ENCODE data around the gene MTR. TPM values are rescaled to one million over a fixed set of nuclear protein-coding genes. Genes with fewer than 3 reads are reported as not detected.

The MTR gene
- total RNA-seq, 1 experiment from 2014 or later = 54.6 TPM

DNA sequence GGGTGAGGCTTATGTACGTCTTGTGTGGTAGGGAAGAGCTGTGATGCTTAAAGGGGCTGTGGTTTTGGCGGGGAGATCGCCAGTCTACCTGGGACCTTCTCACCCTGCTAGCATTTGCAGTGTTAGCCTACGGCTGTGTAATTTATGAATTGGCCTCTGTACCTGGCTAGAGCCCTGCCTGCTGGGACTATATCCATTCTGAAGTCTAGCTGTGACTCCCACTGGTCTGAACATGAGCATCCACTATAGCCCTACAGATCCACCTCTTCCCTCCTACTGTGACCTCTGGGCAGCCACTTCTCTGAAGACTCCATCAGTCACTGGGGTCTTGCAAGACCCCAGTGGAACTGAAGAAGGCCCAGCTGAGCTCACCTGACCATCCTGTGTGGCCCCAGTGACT is 135.4 kb downstream of the MTR start:
- POLR2A ChIA-PET = no interaction called here
- Mint-ChIP-seq H3K36me3 (ENCODE audit: insufficient read depth, unreplicated experiment) (no peaks in the 10 kb centered on the region), H3K27ac (ENCODE audit: low read depth, unreplicated experiment) (no peak overlapping the region), H3K9me3 (ENCODE audit: unreplicated experiment) (no peaks in the 10 kb centered on the region), H3K4me3 (ENCODE audit: unreplicated experiment) (no peak overlapping the region), H3K27me3 (ENCODE audit: insufficient read depth, unreplicated experiment) (peaks cover 32% of the 10 kb centered on the region), H3K4me1 (ENCODE audit: insufficient read depth, unreplicated experiment) (no peaks in the 10 kb centered on the region)
- intact Hi-C loops (cut with micrococcal nuclease) = no loop called here
- no peak for TF ChIP-seq CTCF (IDR thresholded peaks at IDR 0.05; ENCODE audit: unreplicated experiment)
- CTCF ChIA-PET = interaction anchor here (0.5 kb wide), 2 partner anchors 415 to 630 kb away, joined by 3 read pairs; no protein-coding TSS in a partner anchor
- BruUV-seq (replicated peaks) = no TSS peak
- no peak for DNase-seq (ENCODE audit: unreplicated experiment)

GRCh38 chr1:236938760-236939159 is 143.7 kb downstream of the MTR start:
- Mint-ChIP-seq H3K27ac (ENCODE audit: low read depth, unreplicated experiment) (no peak overlapping the region), H3K9me3 (ENCODE audit: unreplicated experiment) (no peaks in the 10 kb centered on the region)

GRCh38 chr1:236942431-236942830 is 147.3 kb downstream of the MTR start:
- no peak for DNase-seq (ENCODE audit: unreplicated experiment)
- no peak for TF ChIP-seq CTCF (IDR thresholded peaks at IDR 0.05; ENCODE audit: unreplicated experiment)
- no peak overlapping the region for H3K27ac Mint-ChIP-seq (ENCODE audit: low read depth, unreplicated experiment)
- no peaks in the 10 kb centered on the region for H3K27me3 Mint-ChIP-seq (ENCODE audit: insufficient read depth, unreplicated experiment)
- ChIA-PET POLR2A (no interaction called here), CTCF (no interaction called here)
- BruUV-seq (replicated peaks) = no TSS peak
- no peaks in the 10 kb centered on the region for H3K9me3 Mint-ChIP-seq (ENCODE audit: unreplicated experiment)
- no peak overlapping the region for H3K4me3 Mint-ChIP-seq (ENCODE audit: unreplicated experiment)
- intact Hi-C loops (cut with micrococcal nuclease) = no loop called here
- H3K4me1 Mint-ChIP-seq (ENCODE audit: insufficient read depth, unreplicated experiment) = no peaks in the 10 kb centered on the region
- H3K36me3 Mint-ChIP-seq (ENCODE audit: insufficient read depth, unreplicated experiment) = no peaks in the 10 kb centered on the region

More at GRCh38 chr1:236938760-236939159, 143.7 kb downstream of the MTR start:
- no peak overlapping the region for H3K4me3 Mint-ChIP-seq (ENCODE audit: unreplicated experiment)
- no peak for DNase-seq (ENCODE audit: unreplicated experiment)
- H3K27me3 Mint-ChIP-seq (ENCODE audit: insufficient read depth, unreplicated experiment) = no peaks in the 10 kb centered on the region
- H3K36me3 Mint-ChIP-seq (ENCODE audit: insufficient read depth, unreplicated experiment) = no peaks in the 10 kb centered on the region
- intact Hi-C loops (cut with micrococcal nuclease) = no loop called here
- CTCF ChIA-PET = interaction anchor here (1.1 kb wide), 1 partner anchor 739 kb away, joined by 3 read pairs; no protein-coding TSS in a partner anchor
- no TSS peak for BruUV-seq (replicated peaks)
- H3K4me1 Mint-ChIP-seq (ENCODE audit: insufficient read depth, unreplicated experiment) = no peaks in the 10 kb centered on the region
- POLR2A ChIA-PET = no interaction called here
- TF ChIP-seq CTCF (IDR thresholded peaks at IDR 0.05; ENCODE audit: unreplicated experiment) = no peak

DNA sequence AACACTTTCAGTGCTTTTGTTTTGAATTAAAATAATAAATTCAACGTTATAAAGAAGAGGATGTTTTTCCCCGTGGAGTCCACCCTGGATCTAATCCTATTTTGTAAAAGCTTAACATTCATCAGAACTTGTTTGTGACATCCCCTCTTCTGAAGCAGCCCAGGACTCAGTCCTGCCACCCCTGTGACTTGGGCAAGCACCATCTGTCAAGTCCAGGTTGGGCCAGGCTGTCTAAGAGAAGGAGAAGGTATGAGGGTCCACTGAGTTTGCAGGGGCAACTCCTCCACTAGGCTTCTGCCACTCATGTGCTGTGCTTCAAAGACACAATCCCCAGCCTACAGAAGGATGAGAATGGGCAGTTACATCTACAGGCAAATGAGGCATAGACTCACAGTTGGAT is 149.5 kb downstream of the MTR start:
- TF ChIP-seq CTCF (IDR thresholded peaks at IDR 0.05; ENCODE audit: unreplicated experiment) = no peak
- no peak overlapping the region for H3K27ac Mint-ChIP-seq (ENCODE audit: low read depth, unreplicated experiment)
- H3K36me3 Mint-ChIP-seq (ENCODE audit: insufficient read depth, unreplicated experiment) = no peaks in the 10 kb centered on the region
- ChIA-PET POLR2A (no interaction called here), CTCF (interaction anchor here (0.6 kb wide), 2 partner anchors 149 to 336 kb away, joined by 3 read pairs; no protein-coding TSS in a partner anchor)
- intact Hi-C loops (cut with micrococcal nuclease) = no loop called here
- no peak for DNase-seq (ENCODE audit: unreplicated experiment)
- H3K9me3 Mint-ChIP-seq (ENCODE audit: unreplicated experiment) = no peaks in the 10 kb centered on the region
- no peaks in the 10 kb centered on the region for H3K27me3 Mint-ChIP-seq (ENCODE audit: insufficient read depth, unreplicated experiment)
- no TSS peak for BruUV-seq (replicated peaks)
- H3K4me1 Mint-ChIP-seq (ENCODE audit: insufficient read depth, unreplicated experiment) = no peaks in the 10 kb centered on the region
- no peak overlapping the region for H3K4me3 Mint-ChIP-seq (ENCODE audit: unreplicated experiment)

Measured in MCF 10A (cell line).